Stimulated activated CD8-positive, alpha-beta memory T cell treated with anti-CD3 and anti-CD28 coated beads, Interleukin-4, amount 100 ng/mL, for 4 hours (primary cell): ENCODE results near the gene IL19.
"Not testable (repeated sequence)": the region's sequence is repeated elsewhere in the genome, so short reads cannot be mapped to it uniquely, and the experiment has no call there.

ENCODE experiments used
- DNase-seq, 2 donors: peaks; one replicate each; pipeline ENCODE4 v3.0.0-alpha.2; 2020; ENCODE audit warnings: low read depth in 2 of 2, low spot score in 1 of 2

IL19 gene

DNA sequence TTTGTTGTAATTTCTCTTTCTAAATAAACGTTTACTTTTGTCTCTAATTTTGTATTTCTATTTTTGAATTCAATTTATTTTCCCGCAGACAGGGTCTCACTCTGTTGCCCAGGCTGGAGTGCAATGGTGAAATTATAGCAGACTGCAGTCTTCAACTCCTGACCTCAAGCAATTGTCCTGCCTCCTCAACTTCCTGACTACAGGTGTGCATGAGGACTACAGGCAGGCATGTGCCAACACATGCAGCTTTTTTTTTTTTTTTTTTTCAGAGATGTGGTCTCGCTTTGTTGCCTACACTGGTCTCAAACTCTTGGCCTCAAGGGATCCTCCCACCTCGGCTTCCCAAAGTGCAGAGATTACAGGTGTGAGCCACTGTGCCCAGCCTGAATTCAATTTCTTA is 58.2 kb downstream of the IL19 start:
- DNase-seq = no peak

DNA sequence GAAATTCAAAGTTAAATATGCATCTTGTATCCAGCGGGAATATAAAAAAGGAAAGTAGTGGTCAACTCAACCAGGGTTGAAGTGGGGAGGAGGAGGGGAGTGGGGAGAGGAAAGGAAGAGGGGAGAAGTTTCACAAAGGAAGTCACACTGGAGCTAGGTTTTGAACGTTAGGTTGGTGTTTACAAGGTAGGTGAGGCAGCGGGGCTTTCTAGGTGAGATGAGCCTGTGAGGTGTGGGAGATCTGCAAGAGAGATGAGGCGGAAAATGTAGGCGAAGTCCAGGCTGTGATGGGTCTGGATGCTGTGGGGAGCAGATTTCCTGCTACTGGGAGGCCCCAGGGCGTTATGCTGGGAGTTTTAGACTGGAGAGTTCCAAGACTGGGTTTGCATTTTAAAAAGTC is 58.7 kb downstream of the IL19 start:
- DNase-seq = no peak

DNA sequence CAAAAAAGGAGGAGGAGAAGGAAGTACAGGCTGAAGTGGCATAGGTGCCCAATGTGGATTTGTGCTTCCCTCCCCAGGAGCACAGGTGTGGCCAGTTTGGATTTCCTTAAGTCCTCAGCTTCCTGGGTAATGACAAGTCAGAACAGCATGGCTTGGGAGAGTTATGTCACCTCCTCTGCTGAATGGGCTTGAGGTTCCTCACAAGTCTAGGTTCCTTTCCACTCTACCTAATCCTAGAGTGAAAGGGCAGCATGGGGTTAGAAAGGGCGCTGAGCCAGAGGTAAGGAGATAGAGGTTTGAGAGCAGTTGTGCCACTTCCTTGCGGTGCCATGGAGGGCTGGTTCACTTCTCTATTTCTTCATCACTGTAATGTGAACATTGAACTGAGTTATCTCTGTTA is 59.3 kb downstream of the IL19 start:
- DNase-seq = no peak

DNA sequence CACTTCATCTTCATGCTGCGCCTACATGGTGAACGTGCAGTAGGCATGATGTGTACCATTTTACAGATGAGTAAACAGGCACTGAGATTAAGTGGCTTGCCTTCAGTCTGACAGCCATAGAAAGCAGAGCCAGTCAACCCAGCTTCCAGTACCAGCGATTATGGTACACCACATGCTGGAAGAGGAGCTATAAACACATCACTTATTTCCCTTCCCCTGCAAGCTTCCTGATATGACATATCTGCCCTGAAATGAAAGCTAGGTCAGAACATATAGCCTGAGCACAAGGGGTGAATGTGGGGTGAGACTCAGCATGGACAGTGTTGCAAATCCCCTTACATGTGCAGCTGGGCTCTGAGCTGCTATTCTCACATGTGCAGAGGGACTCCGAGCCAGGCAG is 61.1 kb downstream of the IL19 start:
- DNase-seq = no peak

DNA sequence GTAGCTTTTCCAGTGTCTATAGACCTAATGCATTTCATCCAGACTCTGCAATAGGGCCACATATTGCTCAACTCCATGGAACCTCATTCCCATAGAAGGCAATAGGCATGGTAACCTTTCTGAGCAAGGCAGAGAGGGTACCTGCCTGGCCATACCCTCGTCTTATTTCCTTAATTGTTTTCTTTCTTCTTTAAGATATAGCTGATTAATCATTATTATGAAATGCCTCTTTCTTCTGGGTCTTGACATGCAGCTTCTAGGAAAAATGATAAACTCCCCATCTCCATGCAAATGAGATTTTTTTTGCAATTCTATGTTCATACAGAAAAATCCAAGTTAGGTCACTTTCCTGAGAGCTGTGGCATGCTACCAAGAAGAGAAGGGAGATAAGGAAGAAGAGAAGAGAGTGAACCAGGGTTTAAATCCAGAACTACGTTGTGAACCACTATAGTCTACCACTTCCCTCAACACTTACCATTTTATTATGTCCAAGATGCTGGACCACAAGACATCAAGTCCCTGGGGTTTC is 61.8 kb downstream of the IL19 start:
- DNase-seq = no peak

DNA sequence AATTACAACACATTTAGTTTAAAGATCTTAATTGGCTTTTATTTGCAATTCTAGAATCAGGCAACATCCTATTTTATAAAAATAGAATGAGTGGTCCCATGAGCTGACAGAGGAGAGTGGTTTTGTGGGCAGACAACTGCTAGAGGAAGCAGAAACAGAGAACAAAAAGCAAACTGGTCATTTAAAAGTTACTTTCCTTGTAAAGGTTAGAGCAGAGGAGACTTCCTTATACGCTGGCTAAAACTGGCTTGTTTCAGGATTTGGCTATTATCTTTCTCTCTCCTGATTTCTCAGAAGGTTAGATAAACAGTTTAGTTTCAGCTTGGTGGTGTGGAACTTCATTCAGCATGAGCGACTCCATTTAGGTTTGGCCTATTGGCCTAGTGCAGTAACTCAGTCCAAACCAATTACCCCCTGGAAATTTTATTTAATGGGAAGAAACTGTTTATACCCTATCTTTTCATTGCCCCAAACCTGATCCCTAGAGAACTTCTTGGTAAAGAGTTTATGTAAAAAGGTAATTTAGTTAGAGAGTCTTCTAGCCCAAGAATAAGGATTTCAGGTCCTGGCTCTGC is 62.6 kb downstream of the IL19 start:
- no peak for DNase-seq

DNA sequence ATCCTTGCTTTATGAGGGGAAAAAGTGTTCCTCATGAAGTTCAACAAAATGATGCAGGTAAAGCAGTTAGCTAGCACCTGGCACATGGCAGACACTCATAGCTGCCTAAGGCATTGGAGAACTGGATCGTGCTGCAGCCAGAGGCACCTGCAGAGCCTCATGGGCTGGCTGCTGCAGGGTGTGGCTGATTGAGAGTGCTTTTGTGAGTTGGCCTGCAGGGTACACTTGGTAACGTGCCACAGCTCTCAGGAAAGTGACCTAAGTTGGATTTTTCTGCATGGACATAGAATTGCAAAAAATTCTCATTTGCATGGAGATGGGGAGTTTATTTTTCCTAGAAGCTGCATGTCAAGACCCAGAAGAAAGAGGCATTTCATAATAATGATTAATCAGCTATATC is 63.2 kb downstream of the IL19 start:
- DNase-seq = no peak

DNA sequence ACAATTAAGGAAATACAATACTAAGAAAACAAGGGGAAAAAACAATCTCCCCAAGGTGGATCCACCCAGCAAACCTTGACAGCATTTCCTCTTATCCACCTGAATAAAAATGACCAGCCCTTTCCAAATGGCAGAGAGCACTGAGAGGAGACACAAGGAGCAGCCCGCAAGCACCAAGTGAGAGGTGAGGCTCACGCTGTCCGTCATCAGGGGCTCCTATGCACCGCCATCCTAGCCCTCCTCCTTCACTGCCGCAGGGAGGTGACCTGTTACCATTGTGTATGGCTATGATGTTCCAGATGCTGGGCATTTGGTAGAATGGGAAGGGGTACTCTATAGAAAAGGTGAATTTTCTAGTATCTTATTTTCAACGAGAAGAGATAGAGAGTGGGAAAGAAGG is 63.6 kb downstream of the IL19 start:
- DNase-seq = no peak

DNA sequence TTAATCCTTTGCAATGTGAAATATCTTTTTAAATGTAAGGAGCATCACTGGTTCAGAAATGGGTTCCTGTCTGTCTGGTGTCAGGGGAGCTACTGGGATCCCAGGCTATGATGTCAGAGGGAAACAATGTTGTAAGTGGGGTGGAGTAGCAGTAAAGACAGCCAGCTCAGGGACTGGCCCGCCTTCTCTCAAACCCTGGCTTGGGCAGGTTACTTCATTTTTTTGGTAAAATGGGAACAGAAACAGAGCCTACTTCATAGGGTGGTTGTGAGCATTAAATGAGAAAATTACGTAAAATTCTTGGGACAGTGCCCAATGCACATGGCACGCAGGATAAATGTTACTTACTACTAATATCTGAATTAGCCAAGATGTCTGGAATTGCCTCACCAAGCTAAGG is 64.1 kb downstream of the IL19 start:
- DNase-seq = no peak

DNA sequence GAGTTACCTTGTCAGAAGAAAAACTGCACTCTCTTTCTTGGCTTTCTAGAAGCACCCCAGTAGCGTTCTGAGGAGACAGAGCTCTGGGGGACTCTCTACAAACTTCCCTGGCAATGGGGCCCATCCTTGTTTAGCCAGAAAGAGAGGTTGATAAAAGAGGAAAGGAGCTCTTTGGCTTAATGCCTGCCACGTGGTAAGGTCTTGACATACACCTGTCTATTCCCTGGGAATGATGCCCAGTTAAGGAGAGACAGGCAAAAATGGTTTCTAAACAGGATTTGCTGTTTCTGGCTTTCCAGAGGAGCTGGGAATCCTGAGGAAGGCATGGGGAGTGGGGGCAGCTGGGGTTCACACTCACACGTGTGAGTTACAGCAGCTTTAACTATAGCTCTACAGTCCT is 64.6 kb downstream of the IL19 start:
- no peak for DNase-seq

DNA sequence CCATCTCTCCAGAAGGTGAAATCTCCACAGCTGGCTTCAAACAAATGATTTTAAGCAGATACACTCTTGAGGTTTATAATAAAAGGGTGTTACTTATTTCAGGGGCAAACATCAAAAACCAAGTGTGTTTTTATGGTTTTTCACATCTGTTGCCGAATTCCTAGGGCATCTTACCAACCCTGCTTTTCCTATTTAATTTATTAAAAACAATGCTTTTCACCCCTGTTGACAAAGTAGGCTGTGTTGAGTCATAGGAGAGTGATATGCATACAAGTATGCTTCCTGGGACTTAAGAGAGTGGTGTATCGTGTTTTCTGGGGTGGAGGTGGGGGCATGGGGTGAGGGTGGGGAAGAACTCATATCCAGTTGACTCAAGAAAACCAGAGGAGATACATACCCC is 65.5 kb downstream of the IL19 start:
- no peak for DNase-seq

DNA sequence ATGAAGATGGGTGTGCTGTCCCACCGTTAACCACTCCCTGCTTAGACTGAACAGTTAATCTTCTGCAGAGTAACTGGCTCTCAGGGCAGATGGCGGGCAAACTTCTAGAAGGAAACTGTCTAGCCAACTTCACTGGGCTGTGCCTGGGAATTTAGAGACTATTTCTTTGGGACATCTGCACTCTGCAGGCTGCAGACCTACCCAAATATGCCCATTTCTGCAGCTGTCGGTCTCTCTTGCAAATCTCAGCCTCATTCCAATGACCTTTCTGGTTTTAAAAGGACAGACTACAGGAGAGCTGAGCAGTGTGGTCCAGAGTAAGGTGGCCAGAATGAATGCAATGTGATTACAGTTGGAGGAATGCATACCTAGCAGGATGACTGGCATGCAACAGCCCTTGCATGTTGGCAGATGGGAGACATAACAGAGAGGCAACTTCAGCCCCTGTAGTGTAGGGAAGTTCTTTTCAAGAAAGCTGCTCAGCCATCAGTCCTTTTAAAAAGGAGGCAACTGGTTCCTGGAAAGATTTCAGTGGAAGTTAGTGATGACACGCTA is 68.5 kb downstream of the IL19 start:
- no peak for DNase-seq

DNA sequence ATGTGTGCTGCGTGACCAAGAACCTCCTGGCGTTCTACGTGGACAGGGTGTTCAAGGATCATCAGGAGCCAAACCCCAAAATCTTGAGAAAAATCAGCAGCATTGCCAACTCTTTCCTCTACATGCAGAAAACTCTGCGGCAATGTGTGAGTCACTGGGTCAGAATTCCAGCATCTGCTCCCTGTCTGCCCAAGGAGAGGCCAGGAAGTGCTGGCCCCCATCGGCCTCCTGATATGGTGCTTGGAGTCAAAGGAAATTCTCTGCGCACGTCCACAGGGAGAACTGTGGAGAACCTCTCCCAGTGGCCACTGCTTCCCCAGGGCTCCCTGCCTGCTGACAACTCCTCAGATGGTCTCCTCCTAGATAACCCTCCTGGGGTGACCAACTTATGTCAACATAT is 69.3 kb downstream of the IL19 start:
- DNase-seq = no peak

DNA sequence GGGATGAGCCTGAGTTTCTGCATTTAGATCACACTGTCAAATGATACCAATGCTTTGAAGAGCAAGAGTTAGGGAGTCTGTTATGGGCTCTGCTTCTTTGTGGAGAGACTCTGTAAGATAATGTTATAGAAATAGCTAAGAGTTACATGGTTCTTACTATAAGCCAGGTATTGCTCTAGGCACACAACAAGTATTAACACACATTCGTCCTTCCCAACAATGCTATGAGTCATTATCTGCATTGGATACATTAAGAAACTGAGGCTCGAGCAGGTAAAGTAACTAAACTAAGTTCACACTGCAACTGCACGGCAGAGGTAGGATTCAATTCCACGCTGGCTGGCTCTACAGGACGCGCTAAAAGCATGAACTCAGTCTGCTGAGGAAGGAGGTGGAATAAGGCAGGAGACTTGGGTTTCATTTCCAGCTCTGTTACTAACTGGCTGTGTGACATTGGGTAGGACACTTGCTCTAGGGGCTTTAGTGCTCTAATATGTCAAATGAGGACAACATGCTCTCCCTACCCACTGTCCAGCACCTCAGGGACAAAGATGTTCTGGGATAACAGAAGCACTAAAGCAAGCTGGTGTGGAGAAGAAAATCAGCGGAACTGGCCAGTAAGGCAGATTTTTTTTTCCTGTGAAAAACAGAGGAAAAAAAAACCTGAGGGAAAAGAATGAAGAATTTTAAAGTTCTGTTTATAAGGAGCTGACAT is 71.2 kb downstream of the IL19 start:
- DNase-seq = no peak

DNA sequence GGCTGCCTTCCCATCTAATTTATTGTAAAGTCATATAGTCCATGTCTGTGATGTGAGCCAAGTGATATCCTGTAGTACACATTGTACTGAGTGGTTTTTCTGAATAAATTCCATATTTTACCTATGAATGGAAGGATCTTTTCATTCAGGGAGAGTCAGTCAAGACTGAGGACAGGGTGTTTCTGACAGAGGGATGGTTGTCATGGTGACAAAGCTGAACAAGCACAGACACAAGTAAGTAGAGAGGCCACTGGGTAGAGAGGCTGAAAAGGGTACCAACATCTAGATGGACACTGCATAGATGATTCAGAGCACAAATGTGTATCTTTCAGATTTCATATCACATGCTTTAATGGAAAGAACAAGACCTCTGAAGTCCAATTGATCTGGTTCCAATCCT is 72.3 kb downstream of the IL19 start:
- no peak for DNase-seq

DNA sequence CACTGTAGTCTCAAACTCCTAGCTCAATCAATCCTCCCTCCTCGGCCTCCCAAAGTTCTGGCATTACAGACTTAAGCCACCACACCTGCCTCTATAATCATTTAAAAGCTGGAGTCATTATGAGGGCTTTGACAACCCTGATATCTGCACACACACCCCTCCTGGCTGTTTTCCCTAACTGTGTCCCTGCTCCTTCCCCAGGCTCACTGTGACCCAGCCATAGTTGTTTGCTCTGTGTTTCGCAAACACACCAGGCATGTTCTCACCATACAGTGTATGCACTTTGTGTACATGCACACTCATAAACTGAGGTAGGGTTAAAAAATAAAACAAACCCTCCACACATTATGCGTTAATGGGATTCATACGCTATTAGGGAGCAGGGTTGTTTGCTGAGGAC is 73.1 kb downstream of the IL19 start:
- no peak for DNase-seq

DNA sequence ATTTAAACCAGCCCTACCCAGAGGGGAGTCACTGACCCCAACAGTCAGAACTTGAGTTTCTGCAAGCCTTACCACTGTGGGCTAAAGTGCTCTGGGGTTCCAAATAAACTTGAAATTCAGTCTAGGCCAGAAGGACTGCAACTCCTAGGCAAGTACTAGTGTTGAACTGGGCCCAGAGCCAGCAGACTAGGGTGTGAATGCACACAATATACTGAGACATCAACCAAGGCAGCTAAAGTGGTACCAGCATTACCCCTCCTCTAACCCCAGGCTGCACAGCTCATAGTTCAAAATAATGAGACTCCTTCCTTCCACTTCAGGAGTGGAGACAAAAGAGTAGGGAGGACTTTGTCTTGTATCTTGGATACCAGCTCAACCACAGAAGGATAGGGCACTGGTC is 75.9 kb downstream of the IL19 start:
- no peak for DNase-seq

DNA sequence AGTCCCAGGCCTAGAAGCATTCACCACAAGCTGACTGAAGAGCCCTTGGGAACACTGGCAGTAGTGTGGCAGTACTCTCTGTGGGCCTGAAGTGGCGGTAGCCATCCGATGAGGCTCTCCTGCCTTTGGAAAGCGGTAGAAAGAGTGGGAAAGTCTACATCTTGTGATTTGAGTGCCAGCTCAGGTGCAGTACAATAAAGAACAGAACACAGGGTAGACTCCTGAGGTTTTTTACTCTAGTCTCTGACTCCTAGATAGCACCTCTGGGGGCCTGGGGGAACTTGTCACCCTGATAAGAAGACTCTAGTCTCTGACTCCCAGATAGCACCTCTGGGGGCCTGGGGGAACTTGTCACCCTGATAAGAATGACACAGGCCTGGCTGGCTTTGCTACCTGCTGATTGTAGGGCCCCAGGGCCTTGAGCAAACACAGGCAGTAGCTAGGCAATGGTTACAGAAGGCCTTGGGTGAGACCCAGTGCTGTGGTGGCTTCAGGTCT is 76.8 kb downstream of the IL19 start:
- DNase-seq = no peak

DNA sequence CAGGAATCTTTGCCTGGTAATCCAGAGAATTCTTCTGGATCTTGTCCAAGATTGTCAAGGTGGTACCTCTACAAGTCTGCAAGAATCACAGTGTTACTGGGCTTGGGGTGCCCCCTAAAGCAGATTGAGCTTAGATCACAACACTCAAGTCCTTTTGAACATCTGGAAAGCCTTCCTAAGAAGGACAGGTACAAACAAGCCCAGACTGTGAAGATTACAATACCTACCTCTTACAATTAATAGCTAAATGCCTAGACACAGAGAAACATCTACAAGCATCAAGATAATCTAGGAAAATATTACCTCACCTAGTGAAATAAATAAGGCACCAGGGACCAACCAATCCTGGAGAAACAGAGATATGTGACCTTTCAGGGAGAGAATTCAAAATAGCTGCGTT is 77.4 kb downstream of the IL19 start:
- DNase-seq = no peak

DNA sequence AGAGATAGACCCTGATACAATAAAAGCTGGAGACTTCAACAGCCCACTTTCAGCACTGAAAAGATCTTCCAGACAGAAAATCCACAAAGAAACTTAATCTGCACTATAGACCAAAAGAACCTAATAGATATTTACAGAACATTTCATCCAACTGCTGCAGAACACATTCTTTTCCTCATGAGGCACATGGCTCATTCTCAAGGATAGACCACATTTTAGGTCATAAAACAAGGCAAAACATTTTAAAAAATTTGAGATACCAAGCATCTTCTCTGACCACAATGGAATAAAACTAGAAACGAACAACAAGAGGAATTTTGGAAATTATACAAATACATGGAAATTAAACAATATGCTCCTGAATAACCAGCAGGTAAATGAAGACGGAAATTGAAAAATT is 79.8 kb downstream of the IL19 start:
- DNase-seq = no peak

DNA sequence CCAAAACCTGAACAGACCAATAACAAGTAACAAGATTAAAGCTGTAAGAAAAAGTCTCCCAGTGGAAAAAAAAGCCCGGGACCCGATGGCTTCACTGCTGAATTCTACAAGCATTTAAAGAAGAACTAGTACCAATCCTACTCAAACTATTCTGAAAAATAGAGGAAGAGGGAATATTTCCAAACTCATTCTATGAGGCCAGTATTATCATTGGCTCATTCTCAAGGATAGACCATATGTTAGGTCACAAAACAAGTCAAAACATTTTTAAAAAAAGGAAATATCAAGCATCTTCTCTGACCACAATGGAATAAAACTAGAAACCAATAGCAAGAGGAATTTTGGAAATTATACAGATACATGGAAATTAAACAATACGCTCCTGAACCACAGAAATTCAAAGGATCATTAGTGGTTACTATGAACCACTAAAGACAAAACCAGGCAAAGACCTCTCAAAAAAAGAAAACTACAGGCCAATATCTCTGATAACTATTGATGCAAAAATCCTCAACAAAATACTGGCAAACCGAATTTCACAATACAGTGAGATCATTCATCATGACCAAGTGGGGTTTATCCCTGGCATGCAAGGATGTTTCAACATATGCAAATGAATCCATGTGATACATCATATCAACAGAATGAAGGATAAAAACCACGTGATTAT is 80.9 kb downstream of the IL19 start:
- DNase-seq = no peak

DNA sequence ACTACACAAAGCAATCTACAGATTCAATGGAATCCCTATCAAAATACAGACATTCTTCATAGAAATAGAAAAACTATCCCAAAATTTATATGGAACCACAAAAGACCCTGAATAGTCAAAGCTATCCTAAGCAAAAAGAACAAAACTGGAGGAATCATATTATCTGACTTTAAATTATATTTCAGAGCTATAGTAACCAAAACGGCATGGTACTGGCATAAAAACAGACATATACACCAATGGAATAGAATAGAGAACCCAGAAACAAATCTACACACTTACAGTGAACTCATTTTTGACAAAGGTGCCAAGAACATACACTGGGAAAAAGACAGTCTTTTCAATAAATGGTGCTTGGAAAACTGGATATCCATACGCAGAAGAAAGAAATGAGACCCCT is 82.1 kb downstream of the IL19 start:
- not testable (repeated sequence) for DNase-seq
